Ectodermal cell (in vitro differentiated cells): ENCODE results near the gene CHERP.
"Not testable (repeated sequence)": the region's sequence is repeated elsewhere in the genome, so short reads cannot be mapped to it uniquely, and the experiment has no call there.

Experiments used
- H3K27ac ChIP-seq: 2 replicates; pipeline ENCODE4 v1.7.0; 2013; ENCODE audit warnings: mild to moderate bottlenecking, low read depth, low read length; ENCODE audit not compliant: insufficient read depth, poor library complexity, severe bottlenecking
- H3K27me3 ChIP-seq: 2 replicates; pipeline ENCODE4 v1.7.0; 2013; ENCODE audit warnings: mild to moderate bottlenecking, low read length; ENCODE audit not compliant: insufficient read depth, control insufficient read depth, poor library complexity, severe bottlenecking
- H3K36me3 ChIP-seq: one replicate; pipeline ENCODE4 v1.7.0; 2013; ENCODE audit warnings: low read length; ENCODE audit not compliant: control insufficient read depth, insufficient read depth
- H3K4me1 ChIP-seq: one replicate; pipeline ENCODE4 v1.7.0; 2013; ENCODE audit warnings: low read length; ENCODE audit not compliant: control insufficient read depth, insufficient read depth
- H3K4me3 ChIP-seq: 2 replicates; pipeline ENCODE4 v1.7.0; 2013; ENCODE audit warnings: low read depth, low read length, control low read depth; ENCODE audit not compliant: insufficient read depth
- H3K9me3 ChIP-seq: 2 replicates; pipeline ENCODE4 v1.7.0; 2013; ENCODE audit warnings: mild to moderate bottlenecking, low read length, moderate library complexity; ENCODE audit not compliant: control insufficient read depth
- WGBS, 2 experiments: methylation state at CpG; one replicate each; pipeline ENCODE4 v1.1.7; 2013; ENCODE audit warnings: missing lambda C conversion rate in 2 of 2; 5-methylcytosine and 5-hydroxymethylcytosine counted together

The CHERP gene

DNA sequence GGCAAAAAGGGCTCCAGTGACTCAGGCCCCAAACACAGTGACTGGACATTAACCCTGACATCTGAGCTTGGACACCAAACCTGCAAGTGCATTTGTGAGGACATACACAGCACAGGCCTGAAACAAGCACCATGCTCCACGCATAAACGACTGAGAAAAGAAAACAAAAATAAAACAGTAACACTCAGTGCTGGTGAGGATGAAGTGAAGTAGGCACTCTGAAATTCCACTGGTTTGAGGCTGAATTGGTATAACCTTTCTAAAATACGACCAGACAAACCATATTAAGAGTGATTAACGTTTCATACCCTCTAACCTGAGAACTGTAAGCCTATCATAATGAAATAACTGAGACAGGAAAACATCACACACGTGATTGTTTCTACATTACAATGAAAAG, 24.5 kb upstream of the CHERP start:
- 93 to 94% methylated on average over 5 of the region's 5 CpGs for WGBS, 2 experiments
- H3K9me3 ChIP-seq, result no peaks in the 10 kb centered on the region
- H3K27me3 ChIP-seq, result no peaks in the 10 kb centered on the region
- peaks cover 6% of the 10 kb centered on the region for H3K4me1 ChIP-seq
- H3K36me3 ChIP-seq, result peaks cover 14% of the 10 kb centered on the region
- H3K27ac ChIP-seq, result no peak overlapping the region
- no peak overlapping the region for H3K4me3 ChIP-seq

DNA sequence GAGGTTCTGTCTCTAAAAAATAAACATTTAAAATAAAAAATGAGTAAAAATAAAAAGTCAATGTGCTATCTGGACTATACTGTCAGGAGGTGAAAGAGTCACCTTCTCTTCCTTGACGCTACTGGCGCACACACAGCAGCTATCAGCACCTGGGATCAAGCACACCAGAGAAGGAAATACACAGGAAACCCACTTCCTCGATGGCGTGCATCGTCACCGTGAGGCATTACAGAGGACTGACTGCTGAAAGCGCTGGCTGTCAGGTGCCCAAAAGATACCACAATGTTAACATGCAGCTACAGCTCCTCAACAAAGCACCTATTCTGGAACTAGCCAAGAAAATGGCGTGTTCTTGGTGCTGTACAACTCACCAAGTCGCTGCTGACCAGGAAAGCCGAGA, 23.9 kb upstream of the CHERP start:
- Histone ChIP-seq H3K4me1 (peaks cover 3% of the 10 kb centered on the region), H3K9me3 (no peaks in the 10 kb centered on the region), H3K36me3 (peaks cover 14% of the 10 kb centered on the region), H3K27ac (no peak overlapping the region), H3K4me3 (no peak overlapping the region), H3K27me3 (no peaks in the 10 kb centered on the region)
- 95 to 97% methylated on average over 10 of the region's 10 CpGs for WGBS, 2 experiments

DNA sequence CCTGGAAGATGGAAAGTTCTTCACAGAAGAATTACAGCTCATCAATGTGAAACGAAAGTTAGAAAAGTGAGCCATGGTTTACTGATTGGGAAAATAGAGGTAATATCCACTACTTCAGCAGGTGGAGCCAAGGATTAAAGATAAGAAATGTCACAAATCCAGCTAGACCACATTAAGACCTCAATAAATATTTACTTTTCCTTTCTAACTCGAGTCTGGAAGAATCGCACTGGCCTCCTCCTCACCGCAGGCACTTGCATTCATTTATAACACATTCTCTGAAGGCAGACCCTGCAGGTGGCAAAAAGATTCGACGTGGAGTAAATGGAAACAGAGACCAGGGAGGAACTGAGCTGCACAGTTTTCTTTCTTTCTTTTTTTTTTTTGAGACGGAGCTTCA, 22.6 kb upstream of the CHERP start:
- WGBS, 2 experiments, result 90 to 97% methylated on average over 7 of the region's 7 CpGs
- H3K27me3 ChIP-seq, result no peaks in the 10 kb centered on the region
- no peak overlapping the region for H3K4me3 ChIP-seq
- H3K36me3 ChIP-seq, result peaks cover 14% of the 10 kb centered on the region
- no peaks in the 10 kb centered on the region for H3K4me1 ChIP-seq
- H3K27ac ChIP-seq, result no peak overlapping the region
- no peaks in the 10 kb centered on the region for H3K9me3 ChIP-seq

DNA sequence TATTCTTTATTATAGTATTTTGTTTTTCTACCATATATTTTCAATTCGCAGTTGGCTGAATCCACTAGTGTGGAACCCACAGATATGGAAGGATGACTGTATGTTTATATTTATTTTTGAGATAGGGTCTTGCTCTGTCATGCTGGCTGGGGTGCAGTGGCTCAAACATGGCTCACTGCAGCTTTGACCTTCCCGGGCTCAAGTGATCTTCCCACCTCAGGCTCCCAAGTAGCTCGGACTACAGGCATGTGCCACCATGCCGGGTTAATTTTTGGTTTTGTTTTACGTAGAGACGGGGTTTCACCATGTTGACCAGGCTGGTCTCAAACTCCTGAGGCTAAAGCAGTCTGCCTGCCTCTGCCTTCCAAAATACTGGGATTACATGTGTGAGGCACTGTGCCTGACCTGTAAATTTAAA, 20.4 kb upstream of the CHERP start:
- Histone ChIP-seq H3K27ac (no peak overlapping the region), H3K4me1 (no peaks in the 10 kb centered on the region), H3K9me3 (no peaks in the 10 kb centered on the region), H3K27me3 (no peaks in the 10 kb centered on the region), H3K4me3 (no peak overlapping the region), H3K36me3 (peaks cover 17% of the 10 kb centered on the region)
- WGBS, 2 experiments, result 93 to 96% methylated on average over 6 of the region's 6 CpGs

DNA sequence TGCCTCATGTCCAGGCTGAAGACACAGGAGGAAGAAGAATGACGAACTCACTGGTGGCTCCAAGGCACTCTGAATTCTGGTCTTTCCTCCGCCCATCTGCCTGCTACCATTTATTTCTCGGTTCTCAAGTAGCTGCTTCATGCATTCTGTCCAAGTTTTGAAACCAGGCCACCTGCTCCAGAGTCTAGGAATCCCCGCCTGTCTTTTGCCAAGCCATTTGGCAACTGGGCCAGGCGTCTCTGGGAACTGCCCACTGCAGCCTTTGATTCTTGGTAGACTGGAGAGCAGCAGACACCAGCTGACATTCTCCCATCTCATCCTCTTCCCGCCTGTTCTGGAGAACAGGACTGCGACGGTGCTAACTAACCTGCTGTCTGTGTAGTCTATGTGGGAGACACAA, 19.1 kb upstream of the CHERP start:
- H3K4me1 ChIP-seq, result no peaks in the 10 kb centered on the region
- no peaks in the 10 kb centered on the region for H3K27me3 ChIP-seq
- no peaks in the 10 kb centered on the region for H3K9me3 ChIP-seq
- H3K27ac ChIP-seq, result no peak overlapping the region
- H3K4me3 ChIP-seq, result no peak overlapping the region
- peaks cover 10% of the 10 kb centered on the region for H3K36me3 ChIP-seq
- 94 to 95% methylated on average over 8 of the region's 8 CpGs for WGBS, 2 experiments

DNA sequence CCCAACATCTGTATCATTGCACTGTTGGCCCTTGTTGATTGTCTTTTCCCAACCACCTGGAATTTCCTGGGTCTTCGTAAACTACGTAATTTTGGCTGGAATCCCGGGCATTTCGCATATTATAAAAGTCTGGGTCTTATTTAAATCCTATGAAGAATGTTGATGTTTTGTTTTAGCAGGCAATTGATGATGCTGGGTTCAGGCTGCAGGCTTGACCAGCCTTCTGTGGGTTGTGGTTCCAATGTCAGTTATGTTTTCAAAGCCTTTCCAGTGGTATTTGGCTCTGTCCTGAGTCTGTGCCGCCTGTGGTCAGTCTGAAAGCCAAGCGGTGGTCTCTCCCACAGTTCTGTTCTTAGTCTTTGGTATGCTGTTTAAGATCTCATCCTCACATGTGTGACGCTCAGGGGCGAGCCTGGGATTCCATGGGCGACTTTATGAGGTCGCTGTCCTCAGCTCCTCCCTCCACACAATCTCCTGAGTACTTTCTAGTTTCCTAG, 17.6 kb upstream of the CHERP start:
- peaks cover 10% of the 10 kb centered on the region for H3K36me3 ChIP-seq
- H3K27ac ChIP-seq, result no peak overlapping the region

DNA sequence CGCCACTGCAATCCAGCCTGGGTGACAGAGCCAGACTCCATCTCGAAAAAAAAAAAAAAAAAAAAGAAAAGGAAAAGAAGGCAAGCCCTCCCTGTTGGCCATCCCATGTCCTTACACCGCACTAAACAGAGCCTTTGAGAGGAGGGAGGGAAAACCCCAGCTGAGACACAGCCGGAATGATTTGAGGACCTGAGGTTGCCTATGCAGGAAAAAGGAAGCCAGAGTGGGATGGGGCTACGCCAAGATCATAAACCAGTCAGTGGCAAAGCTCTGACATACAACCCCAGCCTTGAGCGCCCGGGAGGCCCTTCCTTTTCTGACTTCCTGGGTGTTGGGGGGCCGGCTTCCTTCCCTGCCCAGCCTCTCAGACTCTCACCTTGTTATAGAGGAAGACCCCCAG, 12.5 kb upstream of the CHERP start:
- H3K36me3 ChIP-seq, result peaks cover 12% of the 10 kb centered on the region
- H3K9me3 ChIP-seq, result no peaks in the 10 kb centered on the region
- no peak overlapping the region for H3K4me3 ChIP-seq
- no peak overlapping the region for H3K27ac ChIP-seq
- no peaks in the 10 kb centered on the region for H3K4me1 ChIP-seq
- 92 to 95% methylated on average over 8 of the region's 8 CpGs for WGBS, 2 experiments
- H3K27me3 ChIP-seq, result no peaks in the 10 kb centered on the region

More for the DNA sequence above, 17.6 kb upstream of the CHERP start:
- no peaks in the 10 kb centered on the region for H3K27me3 ChIP-seq
- H3K4me1 ChIP-seq, result no peaks in the 10 kb centered on the region
- WGBS, 2 experiments, result 95 to 96% methylated on average over 10 of the region's 10 CpGs
- no peak overlapping the region for H3K4me3 ChIP-seq
- no peaks in the 10 kb centered on the region for H3K9me3 ChIP-seq

DNA sequence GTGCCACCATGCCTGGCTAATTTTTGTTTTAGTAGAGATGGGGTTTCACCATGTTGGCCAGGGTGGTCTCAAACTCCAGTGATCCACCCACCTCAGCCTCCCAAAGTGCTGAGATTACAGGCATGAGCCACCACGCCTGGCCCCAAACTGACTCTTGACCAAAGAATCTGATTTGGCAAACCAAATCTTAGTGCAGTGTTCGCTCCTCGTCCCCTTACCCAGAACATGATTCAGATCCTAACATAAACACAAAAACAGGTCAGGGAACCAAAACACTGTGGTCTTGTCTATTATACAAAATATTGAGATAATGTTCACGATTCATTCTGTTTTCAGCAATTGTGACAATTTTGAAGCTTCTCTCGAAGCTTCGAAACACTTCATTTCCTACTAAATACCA, 9.7 kb upstream of the CHERP start:
- H3K4me1 ChIP-seq, H3K27ac ChIP-seq, H3K36me3 ChIP-seq, H3K9me3 ChIP-seq, H3K27me3 ChIP-seq, H3K4me3 ChIP-seq: not testable (repeated sequence)
- 94 to 97% methylated on average over 6 of the region's 6 CpGs for WGBS, 2 experiments

DNA sequence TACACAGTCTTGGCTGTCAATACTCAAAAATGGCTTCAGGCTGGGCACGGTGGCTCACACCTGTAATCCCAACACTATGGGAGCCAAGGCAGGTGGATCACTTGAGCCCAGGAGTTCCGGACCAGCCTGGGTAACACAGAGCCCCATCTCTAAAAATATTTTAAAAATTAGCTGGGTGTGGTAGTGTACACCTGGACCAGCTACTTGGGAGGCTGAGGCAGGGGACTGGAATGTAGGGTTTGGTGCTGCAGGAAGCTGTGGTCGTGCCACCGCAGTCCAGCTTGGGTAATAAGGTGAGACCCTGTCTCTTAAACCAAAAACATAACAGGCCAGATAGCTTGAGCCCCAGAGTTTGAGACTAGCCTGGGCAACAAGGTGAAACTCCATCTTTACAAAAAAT, 6.7 kb upstream of the CHERP start:
- Histone ChIP-seq H3K4me3 (no peak overlapping the region), H3K27me3 (no peaks in the 10 kb centered on the region), H3K4me1 (no peaks in the 10 kb centered on the region), H3K27ac (no peak overlapping the region), H3K36me3 (peaks cover 8% of the 10 kb centered on the region), H3K9me3 (no peaks in the 10 kb centered on the region)
- WGBS, 2 experiments, result 89 to 97% methylated on average over 4 of the region's 4 CpGs

DNA sequence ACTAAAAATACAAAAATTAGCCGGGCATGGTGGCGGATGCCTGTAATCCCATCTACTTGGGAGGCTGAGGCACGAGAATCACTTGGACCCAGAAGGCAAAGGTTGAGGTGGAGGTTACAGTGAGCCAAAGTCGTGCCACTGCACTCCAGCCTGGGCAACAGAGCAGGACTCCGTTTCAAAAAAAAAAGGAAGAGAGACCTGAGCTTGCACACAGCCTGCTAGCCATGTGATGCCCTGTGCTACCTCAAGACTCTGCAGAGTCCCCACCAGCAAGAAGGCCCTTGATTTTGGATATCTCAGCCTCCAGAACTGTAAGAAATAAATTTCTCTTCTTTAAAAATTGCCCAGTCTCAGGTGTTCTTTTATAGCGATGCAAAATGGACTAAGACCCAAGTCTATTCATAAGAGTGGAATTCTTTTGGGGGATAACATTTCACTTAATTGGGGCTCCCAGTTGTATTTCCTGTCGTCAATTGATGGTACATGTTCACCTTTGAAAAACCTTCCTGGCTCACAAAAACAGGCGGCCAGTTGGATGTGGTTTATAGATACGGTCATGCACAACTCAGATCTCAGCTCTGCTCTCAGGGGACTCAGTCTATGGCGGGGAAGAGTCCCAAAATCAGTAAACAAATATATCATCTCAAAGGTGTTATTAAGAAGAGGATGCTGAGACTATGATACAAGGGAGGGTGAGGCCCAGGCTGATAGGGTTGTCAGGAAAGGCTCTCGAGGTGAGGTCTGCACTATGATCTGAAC, 2.4 kb upstream of the CHERP start:
- no peak overlapping the region for H3K4me3 ChIP-seq
- peaks cover 9% of the 10 kb centered on the region for H3K4me1 ChIP-seq
- H3K36me3 ChIP-seq, result peaks cover 1% of the 10 kb centered on the region
- WGBS, 2 experiments, result 95 to 97% methylated on average over 10 to 11 of the region's 11 CpGs
- no peaks in the 10 kb centered on the region for H3K27me3 ChIP-seq
- no peak overlapping the region for H3K27ac ChIP-seq
- H3K9me3 ChIP-seq, result no peaks in the 10 kb centered on the region
